Kidney capillary endothelial cell (primary cell): ENCODE data around the gene APOB.

Source experiments
- DNase-seq: peaks from one replicate; pipeline ENCODE4 v3.0.0-alpha.2; 2018; ENCODE audit warnings: low spot score

Gene APOB

GRCh38 chr2:21017748-21018276 lies 26.1 kb downstream of the APOB start:
- no peak for DNase-seq

- no peak for DNase-seq
Measured at GRCh38 chr2:21015281-21015645, 28.6 kb downstream of the APOB start.

- no peak for DNase-seq
Measured at GRCh38 chr2:21014364-21015280, 29.3 kb downstream of the APOB start.

- no peak for DNase-seq
Measured at GRCh38 chr2:21013043-21013816, 30.6 kb downstream of the APOB start.

- DNase-seq: no peak
Measured at GRCh38 chr2:21012557-21012937, 31.3 kb downstream of the APOB start.

- no peak for DNase-seq
Measured at GRCh38 chr2:21011876-21012556, 31.9 kb downstream of the APOB start.

GRCh38 chr2:21011453-21011852 lies 32.4 kb downstream of the APOB start:
- no peak for DNase-seq

- no peak for DNase-seq
Measured at GRCh38 chr2:21010813-21011439, 32.9 kb downstream of the APOB start.

GRCh38 chr2:21009662-21010225 lies 34.1 kb downstream of the APOB start:
- no peak for DNase-seq

- DNase-seq: no peak
Measured at GRCh38 chr2:21008790-21009661, 34.8 kb downstream of the APOB start.

- DNase-seq: no peak
Measured at GRCh38 chr2:21008014-21008789, 35.7 kb downstream of the APOB start.

GRCh38 chr2:21007129-21008013 lies 36.5 kb downstream of the APOB start:
- DNase-seq: no peak

GRCh38 chr2:21006423-21007128 lies 37.3 kb downstream of the APOB start:
- no peak for DNase-seq

GRCh38 chr2:21005700-21006422 lies 38.0 kb downstream of the APOB start:
- no peak for DNase-seq

GRCh38 chr2:21005111-21005699 lies 38.7 kb downstream of the APOB start:
- no peak for DNase-seq

- no peak for DNase-seq
Measured at GRCh38 chr2:21004181-21004572, 39.7 kb downstream of the APOB start.

- DNase-seq: no peak
Measured at GRCh38 chr2:21003572-21004180, 40.2 kb downstream of the APOB start.
